Prostate gland (tissue), 2 donors: Measurements from ENCODE around the gene NAA15.
"Not testable (repeated sequence)": the region's sequence is repeated elsewhere in the genome, so short reads cannot be mapped to it uniquely, and the experiment has no call there.

Source experiments
- POLR2AphosphoS5 ChIP-seq: sonication (generic); formaldehyde crosslinking; IDR thresholded peaks from one replicate; pipeline ENCODE4 v1.6.1; 2017; ENCODE audit warnings: antibody characterized with exemption
- TF ChIP-seq, protein P1 (sequence below), 4 experiments: fragments of 200-600 bp in 2 of 4; fragments of 450-650 bp in 2 of 4; sonication (generic) in 2 of 4; IDR thresholded peaks; 1 replicate in 3 of 4; 2 replicates in 1 of 4; pipeline ENCODE4 v1.5.1; 2016 to 2019; ENCODE audit warnings: antibody characterized with exemption in 4 of 4, mild to moderate bottlenecking in 2 of 4, moderate library complexity in 2 of 4

DNA sequence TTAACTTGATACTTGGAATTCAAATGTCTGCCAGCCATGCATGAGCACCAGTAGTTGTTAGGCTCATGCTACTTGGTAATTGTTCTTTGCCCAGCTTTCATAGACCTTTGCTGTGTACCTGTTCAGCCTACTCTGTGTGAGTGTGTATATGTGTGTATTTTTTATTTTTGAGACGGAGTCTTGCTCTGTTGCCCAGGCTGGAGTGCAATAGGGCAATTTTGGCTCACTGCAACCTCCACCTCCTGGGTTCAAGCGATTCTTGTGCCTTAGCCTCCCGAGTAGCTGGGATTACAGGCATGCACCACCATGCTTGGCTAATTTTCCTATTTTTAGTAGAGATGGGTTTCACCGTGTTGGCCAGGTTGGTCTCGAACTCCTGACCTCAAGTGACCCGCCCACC is 21.2 kb downstream of the NAA15 start:
- TF ChIP-seq, protein P1, sequence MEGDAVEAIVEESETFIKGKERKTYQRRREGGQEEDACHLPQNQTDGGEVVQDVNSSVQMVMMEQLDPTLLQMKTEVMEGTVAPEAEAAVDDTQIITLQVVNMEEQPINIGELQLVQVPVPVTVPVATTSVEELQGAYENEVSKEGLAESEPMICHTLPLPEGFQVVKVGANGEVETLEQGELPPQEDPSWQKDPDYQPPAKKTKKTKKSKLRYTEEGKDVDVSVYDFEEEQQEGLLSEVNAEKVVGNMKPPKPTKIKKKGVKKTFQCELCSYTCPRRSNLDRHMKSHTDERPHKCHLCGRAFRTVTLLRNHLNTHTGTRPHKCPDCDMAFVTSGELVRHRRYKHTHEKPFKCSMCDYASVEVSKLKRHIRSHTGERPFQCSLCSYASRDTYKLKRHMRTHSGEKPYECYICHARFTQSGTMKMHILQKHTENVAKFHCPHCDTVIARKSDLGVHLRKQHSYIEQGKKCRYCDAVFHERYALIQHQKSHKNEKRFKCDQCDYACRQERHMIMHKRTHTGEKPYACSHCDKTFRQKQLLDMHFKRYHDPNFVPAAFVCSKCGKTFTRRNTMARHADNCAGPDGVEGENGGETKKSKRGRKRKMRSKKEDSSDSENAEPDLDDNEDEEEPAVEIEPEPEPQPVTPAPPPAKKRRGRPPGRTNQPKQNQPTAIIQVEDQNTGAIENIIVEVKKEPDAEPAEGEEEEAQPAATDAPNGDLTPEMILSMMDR (IDR thresholded peaks at IDR 0.05), result not testable (repeated sequence)
- not testable (repeated sequence) for TF ChIP-seq POLR2AphosphoS5
